SU-DHL-6 (cell line): ENCODE measurements around the gene SAXO1.

Source experiments
- H2AFZ ChIP-seq: fragments of 200-600 bp; sonication (generic); 2 replicates; pipeline ENCODE4 v1.6.1; 2014; ENCODE audit warnings: low read depth, mild to moderate bottlenecking, moderate library complexity, mixed read lengths, antibody characterized with exemption, low read length; ENCODE audit not compliant: severe bottlenecking
- H3F3A ChIP-seq: fragments of 200-600 bp; shearing (Covaris generic); 2 replicates; pipeline ENCODE4 v1.6.0; 2016; ENCODE audit warnings: antibody characterized with exemption, mild to moderate bottlenecking; ENCODE audit not compliant: insufficient read depth
- H3K27ac ChIP-seq: fragments of 200-600 bp; sonication (generic); 2 replicates; pipeline ENCODE4 v1.5.1; 2016; ENCODE audit warnings: low read depth, mild to moderate bottlenecking, low read length, moderate library complexity, mixed read lengths
- H3K27me3 ChIP-seq: fragments of 200-600 bp; sonication (generic), shearing (Covaris generic); 2 replicates; pipeline ENCODE4 v1.6.0; 2014; ENCODE audit warnings: mild to moderate bottlenecking, low read length
- H3K36me3 ChIP-seq: fragments of 200-600 bp; sonication (generic); 2 replicates; pipeline ENCODE4 v1.6.1; 2014; ENCODE audit warnings: mild to moderate bottlenecking, low read length, mixed read lengths
- H3K4me2 ChIP-seq: fragments of 300-600, 200-600 bp; shearing (Covaris generic), sonication (generic); 2 replicates; pipeline ENCODE4 v1.6.0; 2014; ENCODE audit warnings: low read length, low read depth, mild to moderate bottlenecking; ENCODE audit not compliant: poor library complexity, severe bottlenecking
- H3K4me3 ChIP-seq: fragments of 200-600 bp; sonication (generic); 2 replicates; pipeline ENCODE4 v1.5.1; 2014; ENCODE audit warnings: antibody characterized with exemption, low read length, mild to moderate bottlenecking, mixed read lengths; ENCODE audit not compliant: insufficient read depth, poor library complexity, severe bottlenecking
- H3K79me2 ChIP-seq: fragments of 200-600 bp; sonication (generic); 2 replicates; pipeline ENCODE4 v1.6.1; 2014; ENCODE audit warnings: mild to moderate bottlenecking, low read length, moderate library complexity; ENCODE audit not compliant: insufficient read depth
- H3K9ac ChIP-seq: fragments of 200-600 bp; sonication (generic); 2 replicates; pipeline ENCODE4 v1.7.0; 2014; ENCODE audit warnings: mild to moderate bottlenecking, low read length
- H3K9me2 ChIP-seq: fragments of 200-600 bp; sonication (generic); replicated peaks from 2 replicates; pipeline ENCODE4 v1.6.1; 2014; ENCODE audit warnings: low read length; ENCODE audit not compliant: insufficient read depth
- H3K9me3 ChIP-seq: fragments of 200-600 bp; sonication (generic); 2 replicates; pipeline ENCODE4 v1.6.1; 2014; ENCODE audit warnings: low read length, mixed read lengths; ENCODE audit not compliant: insufficient read depth
- H4K20me1 ChIP-seq: fragments of 200-600 bp; sonication (generic); 2 replicates; pipeline ENCODE4 v1.6.1; 2014; ENCODE audit warnings: low read depth, mild to moderate bottlenecking, antibody characterized with exemption, low read length, moderate library complexity, mixed read lengths
- EZH2phosphoT487 ChIP-seq: fragments of 200-600 bp; sonication (generic), shearing (Covaris generic); conservative IDR thresholded peaks from 2 replicates; pipeline ENCODE4 v1.6.1; 2018; ENCODE audit warnings: mild to moderate bottlenecking, antibody characterized with exemption, low read length, moderate library complexity, mixed read lengths
- TF ChIP-seq, protein P1 (sequence below): fragments of 200-600 bp; sonication (generic); IDR thresholded peaks from one replicate; pipeline ENCODE4 v1.5.1; 2017; ENCODE audit warnings: antibody characterized with exemption, mild to moderate bottlenecking, low read length, moderate library complexity; ENCODE audit not compliant: insufficient read depth, poor library complexity, severe bottlenecking

The SAXO1 gene

DNA sequence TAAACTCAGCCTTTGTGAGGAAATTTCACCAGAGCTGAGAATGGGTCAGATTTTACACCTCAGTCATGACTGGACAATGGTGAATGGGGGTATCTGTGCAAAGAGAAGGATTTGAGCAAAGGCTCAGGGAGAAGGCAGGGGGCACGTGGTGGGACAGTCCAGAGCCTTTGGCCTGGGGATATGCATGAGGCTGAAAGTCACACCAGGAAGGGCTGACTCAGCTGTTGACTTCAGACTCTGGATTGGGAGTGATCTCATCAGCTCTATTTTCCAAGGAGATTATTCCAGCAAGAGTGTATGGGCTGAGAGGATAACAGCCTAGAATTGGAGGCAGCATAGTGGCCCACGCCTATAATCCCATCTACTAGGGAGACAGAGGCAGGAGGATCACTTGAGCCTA lies 53.6 kb downstream of the SAXO1 start:
- Histone ChIP-seq H4K20me1 (no peaks in the 10 kb centered on the region), H3K4me3 (no peak overlapping the region), H3K79me2 (no peaks in the 10 kb centered on the region), H3K9me3 (no peaks in the 10 kb centered on the region), H3F3A (no peaks in the 10 kb centered on the region), H3K27me3 (no peaks in the 10 kb centered on the region), H3K27ac (no peak overlapping the region), H3K36me3 (no peaks in the 10 kb centered on the region), H3K9ac (no peak overlapping the region), H2AFZ (no peak overlapping the region), H3K9me2 (no peaks in the 10 kb centered on the region), H3K4me2 (no peak overlapping the region)
- TF ChIP-seq, protein P1, sequence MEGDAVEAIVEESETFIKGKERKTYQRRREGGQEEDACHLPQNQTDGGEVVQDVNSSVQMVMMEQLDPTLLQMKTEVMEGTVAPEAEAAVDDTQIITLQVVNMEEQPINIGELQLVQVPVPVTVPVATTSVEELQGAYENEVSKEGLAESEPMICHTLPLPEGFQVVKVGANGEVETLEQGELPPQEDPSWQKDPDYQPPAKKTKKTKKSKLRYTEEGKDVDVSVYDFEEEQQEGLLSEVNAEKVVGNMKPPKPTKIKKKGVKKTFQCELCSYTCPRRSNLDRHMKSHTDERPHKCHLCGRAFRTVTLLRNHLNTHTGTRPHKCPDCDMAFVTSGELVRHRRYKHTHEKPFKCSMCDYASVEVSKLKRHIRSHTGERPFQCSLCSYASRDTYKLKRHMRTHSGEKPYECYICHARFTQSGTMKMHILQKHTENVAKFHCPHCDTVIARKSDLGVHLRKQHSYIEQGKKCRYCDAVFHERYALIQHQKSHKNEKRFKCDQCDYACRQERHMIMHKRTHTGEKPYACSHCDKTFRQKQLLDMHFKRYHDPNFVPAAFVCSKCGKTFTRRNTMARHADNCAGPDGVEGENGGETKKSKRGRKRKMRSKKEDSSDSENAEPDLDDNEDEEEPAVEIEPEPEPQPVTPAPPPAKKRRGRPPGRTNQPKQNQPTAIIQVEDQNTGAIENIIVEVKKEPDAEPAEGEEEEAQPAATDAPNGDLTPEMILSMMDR = no peak
- TF ChIP-seq EZH2phosphoT487 = no peak

- H3K9me2 ChIP-seq = no peaks in the 10 kb centered on the region
- no peaks in the 10 kb centered on the region for H3K79me2 ChIP-seq
- H3K4me3 ChIP-seq = no peak overlapping the region
- H3K4me2 ChIP-seq = no peak overlapping the region
- H3K36me3 ChIP-seq = no peaks in the 10 kb centered on the region
- H3K9ac ChIP-seq = no peak overlapping the region
- H3K9me3 ChIP-seq = no peaks in the 10 kb centered on the region
- 0 out of 2 replicates have a peak, but pooled peaks cover 4% of the 10 kb centered on the region for H3K27me3 ChIP-seq
- no peak overlapping the region for H3K27ac ChIP-seq
- no peak overlapping the region for H2AFZ ChIP-seq
- H4K20me1 ChIP-seq = no peaks in the 10 kb centered on the region
- no peaks in the 10 kb centered on the region for H3F3A ChIP-seq
- TF ChIP-seq, protein P1 = no peak
- no peak for TF ChIP-seq EZH2phosphoT487
These were observed 54.8 kb downstream of the SAXO1 start for GRCh38 chr9:18978188-18978587.

DNA sequence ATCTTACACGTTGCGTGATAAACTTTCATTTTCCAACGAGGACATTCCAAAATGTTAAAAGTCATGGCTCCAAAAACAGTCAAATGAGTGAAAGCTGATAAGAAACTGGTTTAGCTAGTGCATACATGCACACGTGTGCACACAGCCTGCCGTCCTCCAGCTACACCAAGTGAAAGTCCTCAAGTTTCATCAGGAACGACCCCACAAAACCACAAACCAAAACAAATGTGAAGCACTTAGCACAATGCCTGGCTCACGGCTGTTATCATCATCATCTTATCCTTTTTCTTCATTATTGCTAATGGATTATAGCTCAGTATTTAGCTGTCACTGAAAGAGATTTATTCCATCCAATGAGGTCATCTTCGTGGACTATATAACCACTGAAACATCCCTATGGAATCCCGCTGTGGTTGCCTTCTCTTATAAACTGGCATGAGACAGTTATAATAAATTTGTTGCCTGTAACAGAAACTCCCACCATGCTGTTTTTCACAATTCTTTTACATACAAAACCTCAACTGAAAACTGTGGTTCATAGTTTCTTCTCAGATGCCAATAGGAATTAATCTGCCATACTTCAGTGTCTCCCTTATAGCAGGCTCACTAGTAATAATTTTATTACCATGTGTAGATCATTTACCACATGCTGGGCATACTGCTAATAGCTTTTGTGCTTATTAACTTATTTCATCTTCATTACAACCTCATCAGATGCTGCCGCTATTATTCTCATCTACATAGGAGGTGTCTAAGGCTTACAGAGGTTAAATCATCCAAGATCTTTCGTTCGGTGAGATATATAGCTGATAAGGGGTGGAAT lies 56.1 kb downstream of the SAXO1 start:
- Histone ChIP-seq H3F3A (no peaks in the 10 kb centered on the region), H3K27ac (no peak overlapping the region), H2AFZ (no peak overlapping the region), H3K9me2 (no peaks in the 10 kb centered on the region), H3K36me3 (no peaks in the 10 kb centered on the region), H3K9me3 (no peaks in the 10 kb centered on the region), H3K79me2 (no peaks in the 10 kb centered on the region), H3K4me3 (no peak overlapping the region), H3K4me2 (no peak overlapping the region), H4K20me1 (no peaks in the 10 kb centered on the region), H3K9ac (no peak overlapping the region), H3K27me3 (0 out of 2 replicates have a peak, but pooled peaks cover 4% of the 10 kb centered on the region)
- TF ChIP-seq, protein P1 = no peak
- no peak for TF ChIP-seq EZH2phosphoT487
